Mucosa of stomach (tissue), 1 donor: ENCODE data around the gene NUDT22.
A peak's percentile ranks its signal among the peaks of the same experiment; 100 is the strongest.

Source experiments
- H3K27me3 ChIP-seq: one replicate; pipeline ENCODE4 v1.7.0; 2013; ENCODE audit warnings: mild to moderate bottlenecking, low read length; ENCODE audit not compliant: control insufficient read depth, insufficient read depth
- H3K36me3 ChIP-seq: one replicate; pipeline ENCODE4 v1.7.0; 2013; ENCODE audit warnings: low read length; ENCODE audit not compliant: control insufficient read depth, insufficient read depth
- H3K4me1 ChIP-seq: one replicate; pipeline ENCODE4 v1.7.0; 2013; ENCODE audit warnings: mild to moderate bottlenecking, low read length; ENCODE audit not compliant: control insufficient read depth, insufficient read depth
- H3K4me3 ChIP-seq: one replicate; pipeline ENCODE4 v1.7.0; 2013; ENCODE audit warnings: low read length
- H3K9ac ChIP-seq: one replicate; pipeline ENCODE4 v1.7.0; 2013; ENCODE audit warnings: mild to moderate bottlenecking, low read length, moderate library complexity
- H3K9me3 ChIP-seq: one replicate; pipeline ENCODE4 v1.7.0; 2013; ENCODE audit warnings: mild to moderate bottlenecking, low read length, moderate library complexity; ENCODE audit not compliant: control insufficient read depth
- donor health status: Pancreatic carcinoma.

NUDT22 gene

GRCh38 chr11:64232182-64232966 is 6.3 kb downstream of the NUDT22 start:
- Histone ChIP-seq H3K4me3 (no peak overlapping the region), H3K4me1 (peaks cover 56% of the 10 kb centered on the region)

GRCh38 chr11:64232967-64233315 is 6.9 kb downstream of the NUDT22 start:
- Histone ChIP-seq H3K36me3 (no peaks in the 10 kb centered on the region), H3K4me3 (no peak overlapping the region), H3K9ac (no peak overlapping the region), H3K27me3 (no peaks in the 10 kb centered on the region), H3K4me1 (peaks cover 58% of the 10 kb centered on the region), H3K9me3 (no peaks in the 10 kb centered on the region)

More at GRCh38 chr11:64232182-64232966, 6.3 kb downstream of the NUDT22 start:
- H3K9me3 ChIP-seq = no peaks in the 10 kb centered on the region
- H3K27me3 ChIP-seq = no peaks in the 10 kb centered on the region
- no peak overlapping the region for H3K9ac ChIP-seq
- H3K36me3 ChIP-seq = no peaks in the 10 kb centered on the region

- Histone ChIP-seq H3K27me3 (no peaks in the 10 kb centered on the region), H3K9me3 (no peaks in the 10 kb centered on the region), H3K4me1 (peaks cover 68% of the 10 kb centered on the region), H3K36me3 (no peaks in the 10 kb centered on the region), H3K9ac (peak within 1 kb of the TSS; percentile 62), H3K4me3 (peak within 1 kb of the TSS; percentile 55)
These were observed 8.0 kb downstream of the NUDT22 start, which contains the start of gene VEGFB for GRCh38 chr11:64233913-64234586. VEGFB (plus strand) TSS chr11:64234584; CDS start chr11:64234834, 250 bp downstream.

GRCh38 chr11:64234647-64235379 is 8.7 kb downstream of the NUDT22 start:
- Histone ChIP-seq H3K36me3 (no peaks in the 10 kb centered on the region), H3K4me1 (peaks cover 68% of the 10 kb centered on the region), H3K9me3 (no peaks in the 10 kb centered on the region), H3K4me3 (peak overlapping the region; percentile 55), H3K27me3 (no peaks in the 10 kb centered on the region), H3K9ac (peak overlapping the region; percentile 41)

- H3K4me3 ChIP-seq = peak overlapping the region; percentile 55
- no peaks in the 10 kb centered on the region for H3K36me3 ChIP-seq
- no peaks in the 10 kb centered on the region for H3K27me3 ChIP-seq
- peaks cover 74% of the 10 kb centered on the region for H3K4me1 ChIP-seq
- H3K9ac ChIP-seq = peak overlapping the region; percentile 41
- no peaks in the 10 kb centered on the region for H3K9me3 ChIP-seq
These were observed 9.5 kb downstream of the NUDT22 start for GRCh38 chr11:64235437-64236161.

- peak overlapping the region; percentile 45 for H3K9ac ChIP-seq
- H3K4me3 ChIP-seq = no peak overlapping the region
- no peaks in the 10 kb centered on the region for H3K27me3 ChIP-seq
These were observed 11.4 kb downstream of the NUDT22 start for GRCh38 chr11:64237484-64237951.

GRCh38 chr11:64238076-64238475 is 12.0 kb downstream of the NUDT22 start:
- H3K27me3 ChIP-seq = no peaks in the 10 kb centered on the region
- H3K4me3 ChIP-seq = no peak overlapping the region
- H3K9ac ChIP-seq = peak overlapping the region; percentile 45
- no peaks in the 10 kb centered on the region for H3K9me3 ChIP-seq
- H3K36me3 ChIP-seq = no peaks in the 10 kb centered on the region
- peaks cover 71% of the 10 kb centered on the region for H3K4me1 ChIP-seq

More at GRCh38 chr11:64237484-64237951, 11.4 kb downstream of the NUDT22 start:
- no peaks in the 10 kb centered on the region for H3K36me3 ChIP-seq
- no peaks in the 10 kb centered on the region for H3K9me3 ChIP-seq
- H3K4me1 ChIP-seq = peaks cover 69% of the 10 kb centered on the region

GRCh38 chr11:64238999-64239398 is 12.9 kb downstream of the NUDT22 start:
- peaks cover 64% of the 10 kb centered on the region for H3K4me1 ChIP-seq
- H3K36me3 ChIP-seq = no peaks in the 10 kb centered on the region
- H3K9me3 ChIP-seq = no peaks in the 10 kb centered on the region
- H3K27me3 ChIP-seq = no peaks in the 10 kb centered on the region
- H3K4me3 ChIP-seq = no peak overlapping the region
- H3K9ac ChIP-seq = no peak overlapping the region

GRCh38 chr11:64239662-64240434 is 13.8 kb downstream of the NUDT22 start:
- peak overlapping the region; percentile 95 for H3K9ac ChIP-seq
- H3K9me3 ChIP-seq = no peaks in the 10 kb centered on the region
- peaks cover 64% of the 10 kb centered on the region for H3K4me1 ChIP-seq
- H3K4me3 ChIP-seq = peak overlapping the region; percentile 90
- no peaks in the 10 kb centered on the region for H3K36me3 ChIP-seq
- no peaks in the 10 kb centered on the region for H3K27me3 ChIP-seq

GRCh38 chr11:64240435-64241240 is 14.6 kb downstream of the NUDT22 start, which contains the start of gene FKBP2:
FKBP2 (plus strand) TSS chr11:64241095; CDS start chr11:64242388, 1,293 bp downstream.
- H3K9ac ChIP-seq = peak within 1 kb of the TSS; percentile 95
- H3K27me3 ChIP-seq = no peaks in the 10 kb centered on the region
- no peaks in the 10 kb centered on the region for H3K36me3 ChIP-seq
- H3K9me3 ChIP-seq = no peaks in the 10 kb centered on the region
- H3K4me3 ChIP-seq = peak within 1 kb of the TSS; percentile 90
- peaks cover 64% of the 10 kb centered on the region for H3K4me1 ChIP-seq
